Subcutaneous abdominal adipose tissue (tissue), 5 donors: ENCODE data around the gene SMC2.

Experiments used
- H3K27ac ChIP-seq: one replicate; pipeline ENCODE4 v1.7.0; 2013; ENCODE audit warnings: low read depth, mild to moderate bottlenecking, inconsistent platforms, low read length, moderate library complexity
- H3K27me3 ChIP-seq, 5 donors: one replicate each; pipeline ENCODE4 v1.7.0; 2013; ENCODE audit warnings: low read length in 5 of 5, inconsistent platforms in 1 of 5; ENCODE audit not compliant: control insufficient read depth in 5 of 5, insufficient read depth in 4 of 5
- H3K36me3 ChIP-seq, 5 donors: one replicate each; pipeline ENCODE4 v1.7.0; 2013; ENCODE audit warnings: low read length in 5 of 5; ENCODE audit not compliant: control insufficient read depth in 5 of 5, insufficient read depth in 5 of 5
- H3K4me1 ChIP-seq, 5 donors: one replicate each; pipeline ENCODE4 v1.7.0; 2013; ENCODE audit warnings: low read length in 5 of 5, mild to moderate bottlenecking in 3 of 5, moderate library complexity in 1 of 5; ENCODE audit not compliant: control insufficient read depth in 5 of 5, insufficient read depth in 5 of 5
- H3K4me3 ChIP-seq, 5 donors: one replicate each; pipeline ENCODE4 v1.7.0; 2013; ENCODE audit warnings: low read length in 5 of 5, low read depth in 1 of 5
- H3K9ac ChIP-seq, 5 donors: one replicate each; pipeline ENCODE4 v1.7.0; 2013; ENCODE audit warnings: low read length in 5 of 5, mild to moderate bottlenecking in 4 of 5, moderate library complexity in 3 of 5
- H3K9me3 ChIP-seq, 5 donors: one replicate each; pipeline ENCODE4 v1.7.0; 2013; ENCODE audit warnings: low read length in 5 of 5; ENCODE audit not compliant: control insufficient read depth in 5 of 5
- donor health status: healthy.
- donor health status: healthy.
- donor health status: healthy.
- donor health status: healthy.
- donor health status: healthy.

The SMC2 gene

DNA sequence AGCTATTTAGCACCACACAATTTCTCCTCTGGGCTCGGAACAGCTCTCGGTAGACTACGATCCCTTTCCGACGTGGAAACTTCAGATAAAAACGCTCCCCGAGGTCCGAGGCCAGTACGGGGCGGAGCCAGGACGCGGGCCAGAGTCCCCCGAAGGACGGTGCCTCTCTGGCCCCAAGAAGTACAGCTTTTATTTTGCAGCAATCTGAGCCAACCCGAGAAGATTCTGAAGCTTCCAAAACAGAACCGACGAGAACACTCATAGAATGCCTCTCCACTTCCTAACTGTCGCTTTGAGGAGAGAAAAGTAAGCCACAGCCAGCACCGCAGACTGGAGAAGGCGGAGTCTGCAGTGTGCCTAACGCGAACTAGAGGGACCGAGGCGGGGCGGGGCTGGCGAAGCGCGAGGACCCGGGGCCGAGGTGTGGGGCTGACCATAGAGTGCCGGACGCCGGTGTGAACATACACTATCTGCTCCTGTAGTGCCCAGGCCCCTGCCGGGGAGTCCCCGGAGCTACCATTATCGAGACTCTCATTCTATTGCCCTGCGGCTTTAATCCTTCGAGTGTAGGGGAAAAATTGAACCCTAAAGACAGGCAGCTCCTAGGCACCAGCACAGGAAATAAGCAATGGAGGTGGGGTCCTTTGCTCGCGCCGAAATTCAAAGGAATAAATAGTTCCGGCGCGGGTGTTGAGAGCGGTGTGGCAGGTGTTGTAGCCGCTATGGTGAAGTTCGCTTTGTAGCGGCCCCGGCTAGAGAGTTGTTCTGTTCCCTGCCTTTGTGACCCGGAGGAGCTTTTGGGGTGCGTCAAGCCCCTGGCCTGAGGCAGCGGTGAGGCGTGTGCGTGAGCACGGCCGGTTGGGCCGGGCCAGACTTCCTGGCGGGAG lies at the start of gene SMC2:
Gene SMC2 (plus strand): TSS at position 663 of the 887 bp plus-strand sequence. CDS start 1,076 bp downstream, outside the sequence.
- Histone ChIP-seq H3K9me3 (no peaks in the 10 kb centered on the region), H3K27me3 (no peaks in the 10 kb centered on the region), H3K4me3 (peak within 1 kb of the TSS; percentile 82 to 93 (median 91)), H3K36me3 (no peaks in the 10 kb centered on the region), H3K4me1 (peaks cover 3 to 40% (median 33%) of the 10 kb centered on the region in 5 donors), H3K27ac (peak within 1 kb of the TSS; percentile 99), H3K9ac (peak within 1 kb of the TSS; percentile 81 to 95 (median 94))

DNA sequence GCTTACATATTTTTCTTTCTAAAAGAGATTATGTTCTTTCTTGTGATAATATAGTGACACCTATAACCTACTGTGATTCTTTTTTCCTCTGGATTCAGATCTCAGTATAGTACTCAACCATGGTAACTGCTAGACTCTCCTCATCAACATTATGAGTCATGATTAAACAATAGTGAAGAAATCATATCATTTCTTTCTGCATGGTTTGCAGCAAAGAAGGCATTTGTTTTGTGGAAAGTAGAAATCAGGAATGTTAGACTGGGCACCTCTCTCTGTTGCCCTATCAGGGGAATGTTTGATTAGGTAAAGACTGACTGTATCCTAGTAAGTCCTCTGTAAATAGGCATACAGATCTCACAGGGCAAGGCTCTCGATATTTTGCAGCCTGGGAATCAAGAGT lies 25.6 kb upstream of the SMC2 start:
- no peak overlapping the region for H3K27ac ChIP-seq
- peaks cover 0 to 16% (median 3%) of the 10 kb centered on the region in 5 donors for H3K4me1 ChIP-seq
- H3K36me3 ChIP-seq, result no peaks in the 10 kb centered on the region
- H3K27me3 ChIP-seq, result no peaks in the 10 kb centered on the region
- H3K4me3 ChIP-seq, result no peak overlapping the region
- peaks cover 0 to 3% (median 0%) of the 10 kb centered on the region in 5 donors for H3K9me3 ChIP-seq
- H3K9ac ChIP-seq, result no peak overlapping the region

DNA sequence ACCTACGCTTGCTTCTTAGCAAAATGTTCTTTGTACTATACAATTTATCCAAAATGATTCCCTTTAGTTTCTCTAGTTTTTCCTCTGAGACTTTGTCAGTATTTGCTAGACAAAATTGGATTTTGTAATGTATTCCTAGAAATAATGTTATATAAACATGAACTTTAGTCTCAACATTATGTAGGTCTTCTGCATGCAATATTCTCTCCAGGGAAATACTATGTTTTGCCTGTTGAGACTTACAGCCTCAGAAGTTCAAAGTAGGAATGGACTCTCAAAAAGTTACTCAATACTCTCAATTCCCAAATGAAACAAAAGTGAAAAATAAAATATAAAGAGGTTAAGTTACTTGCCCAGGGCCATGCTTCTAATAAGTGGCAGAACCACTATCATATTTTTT lies 24.8 kb upstream of the SMC2 start:
- H3K9me3 ChIP-seq, result peaks cover 0 to 3% (median 0%) of the 10 kb centered on the region in 5 donors
- no peaks in the 10 kb centered on the region for H3K36me3 ChIP-seq
- peaks cover 0 to 23% (median 10%) of the 10 kb centered on the region in 5 donors for H3K4me1 ChIP-seq
- H3K9ac ChIP-seq, result no peak overlapping the region
- H3K27me3 ChIP-seq, result no peaks in the 10 kb centered on the region
- no peak overlapping the region for H3K4me3 ChIP-seq
- H3K27ac ChIP-seq, result no peak overlapping the region

DNA sequence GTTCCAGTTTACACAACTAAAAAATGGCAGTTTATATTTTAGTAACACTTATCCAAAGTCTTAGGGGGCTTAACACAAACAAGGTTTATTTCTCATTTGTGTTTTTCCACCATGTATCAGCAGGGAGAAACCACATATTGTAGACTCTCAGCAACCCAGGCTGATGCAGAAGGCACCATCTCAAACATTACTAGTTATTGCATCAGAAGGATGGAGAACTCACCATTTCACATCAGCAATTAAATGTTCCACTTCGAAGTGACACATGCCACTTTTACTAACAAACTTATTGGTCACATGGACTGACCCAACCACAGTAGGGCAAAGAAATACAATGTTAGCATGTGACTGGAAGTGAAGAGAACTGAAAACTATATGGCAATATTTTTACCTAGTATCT lies 22.5 kb upstream of the SMC2 start:
- Histone ChIP-seq H3K27ac (no peak overlapping the region), H3K9ac (no peak overlapping the region), H3K4me3 (no peak overlapping the region), H3K9me3 (no peaks in the 10 kb centered on the region), H3K27me3 (no peaks in the 10 kb centered on the region), H3K36me3 (no peaks in the 10 kb centered on the region), H3K4me1 (peaks cover 0 to 44% (median 29%) of the 10 kb centered on the region in 5 donors)

DNA sequence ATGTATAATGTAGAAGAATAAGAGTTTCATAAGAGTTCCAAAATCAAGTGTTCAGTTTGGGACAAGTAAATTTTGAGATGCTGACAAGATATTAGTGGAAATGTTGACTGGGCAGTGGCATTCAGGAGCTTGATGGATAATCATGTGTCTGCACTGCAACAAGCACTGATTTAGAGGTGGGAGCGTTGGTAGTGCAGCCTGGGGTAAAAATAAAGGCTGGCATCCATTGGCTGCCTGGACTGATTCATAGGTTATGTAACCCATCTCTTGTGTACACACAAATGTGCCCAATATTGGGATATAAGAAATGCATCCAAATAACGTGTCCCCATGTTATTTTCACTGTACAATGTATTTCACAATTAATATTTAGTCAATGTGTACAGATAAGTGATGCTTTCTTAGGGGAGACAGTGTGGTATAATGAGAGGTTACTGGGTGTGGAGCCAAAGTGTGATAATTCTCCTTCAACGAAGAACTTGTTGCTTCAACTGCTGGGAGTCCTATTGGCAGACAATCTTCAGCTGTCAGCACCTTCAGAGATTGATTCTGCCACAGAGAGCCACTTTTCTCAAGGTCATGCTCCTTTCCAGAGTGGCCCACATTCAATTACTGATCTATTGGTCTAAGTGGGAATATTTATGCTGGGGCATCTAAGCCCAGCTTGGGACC lies 20.9 kb upstream of the SMC2 start:
- Histone ChIP-seq H3K27ac (peak overlapping the region; percentile 27), H3K4me1 (peaks cover 0 to 44% (median 29%) of the 10 kb centered on the region in 5 donors)

DNA sequence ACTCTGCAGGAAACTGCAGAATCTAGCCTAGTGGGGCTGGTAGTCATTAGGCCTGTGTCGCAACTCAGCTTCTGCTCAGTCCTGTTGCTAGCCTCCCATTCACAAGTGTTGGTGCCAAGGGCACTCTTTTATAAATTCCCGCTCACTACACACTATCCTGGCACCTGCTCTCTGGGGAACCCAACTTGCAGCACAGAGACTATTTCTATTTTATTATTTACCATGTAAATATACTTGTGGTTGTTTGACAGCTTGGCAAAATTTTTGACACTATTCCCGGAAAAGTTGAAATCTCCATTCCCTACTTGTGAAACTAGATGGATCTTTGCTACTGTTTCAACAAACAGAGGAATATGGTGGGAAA lies 20.4 kb upstream of the SMC2 start:
- Histone ChIP-seq H3K9me3 (no peaks in the 10 kb centered on the region), H3K27me3 (no peaks in the 10 kb centered on the region), H3K4me3 (no peak overlapping the region), H3K27ac (peak overlapping the region; percentile 48), H3K9ac (no peak overlapping the region), H3K4me1 (peaks cover 0 to 42% (median 29%) of the 10 kb centered on the region in 5 donors), H3K36me3 (no peaks in the 10 kb centered on the region)

More for the DNA sequence above, 20.9 kb upstream of the SMC2 start:
- no peak overlapping the region for H3K9ac ChIP-seq
- H3K9me3 ChIP-seq, result no peaks in the 10 kb centered on the region
- no peaks in the 10 kb centered on the region for H3K36me3 ChIP-seq
- H3K4me3 ChIP-seq, result no peak overlapping the region
- H3K27me3 ChIP-seq, result no peaks in the 10 kb centered on the region

DNA sequence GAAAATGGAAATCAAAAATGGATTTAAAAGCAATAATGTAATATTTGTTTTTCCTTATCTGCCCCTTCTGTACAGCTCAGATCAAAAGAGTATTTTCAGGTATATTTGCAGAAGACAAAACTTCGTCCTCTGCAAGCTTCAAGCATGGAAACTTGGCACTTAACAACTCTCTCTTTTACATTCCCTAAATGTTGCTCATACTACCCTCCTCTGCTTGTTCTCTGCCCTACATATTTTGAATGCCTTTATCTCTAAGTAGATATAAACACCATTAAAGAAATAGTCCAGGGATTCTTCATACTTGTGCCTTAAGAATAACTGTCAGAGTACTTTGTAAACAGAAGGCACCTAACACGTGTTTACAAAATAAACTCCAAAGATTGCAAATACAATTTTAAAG lies 19.2 kb upstream of the SMC2 start:
- Histone ChIP-seq H3K27ac (no peak overlapping the region), H3K9ac (no peak overlapping the region), H3K36me3 (no peaks in the 10 kb centered on the region), H3K27me3 (no peaks in the 10 kb centered on the region), H3K4me1 (peaks cover 0 to 34% (median 29%) of the 10 kb centered on the region in 5 donors), H3K4me3 (no peak overlapping the region), H3K9me3 (no peaks in the 10 kb centered on the region)

DNA sequence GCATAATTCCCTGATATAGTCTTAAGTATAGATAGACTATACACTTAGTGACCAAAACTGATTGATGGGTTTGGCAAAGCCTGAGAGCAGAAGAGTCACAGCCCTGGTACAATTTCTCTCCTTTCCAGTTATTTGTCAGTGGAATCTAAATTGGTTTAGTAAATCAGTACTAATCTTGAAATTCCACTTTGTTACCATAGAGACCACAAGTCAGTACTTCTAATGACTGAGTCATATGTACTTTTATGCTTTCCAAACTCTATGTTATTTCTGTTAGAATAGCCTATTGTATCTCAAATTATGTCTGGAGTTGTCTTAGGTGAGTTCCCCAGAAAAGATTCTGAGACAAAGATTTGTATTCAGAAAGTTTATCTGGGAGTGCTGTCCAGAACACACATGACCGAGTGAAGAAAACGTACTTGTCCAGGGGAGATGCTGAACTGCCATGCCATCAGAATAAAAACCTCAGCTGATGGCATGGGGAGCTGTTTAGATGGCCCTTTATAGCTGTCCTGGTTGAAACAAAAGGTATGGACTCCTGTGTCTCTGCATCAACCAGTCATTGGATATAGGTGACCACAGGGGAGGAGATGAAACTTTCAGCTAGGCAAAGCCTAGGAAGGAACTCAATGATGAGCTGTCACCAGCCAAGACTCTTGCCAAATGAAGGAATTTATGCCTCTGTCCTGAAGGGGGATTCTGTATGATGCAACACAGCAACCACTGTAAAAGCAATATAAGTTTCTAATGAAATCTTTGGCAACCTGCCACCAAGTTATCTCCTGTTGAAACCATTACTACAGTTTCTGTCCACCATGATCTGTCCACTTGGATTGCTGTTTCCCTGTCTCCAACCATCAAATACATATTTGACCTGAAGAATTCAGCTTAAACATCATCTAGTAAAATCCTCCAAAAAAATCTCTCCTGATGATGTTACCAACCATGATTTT lies 18.0 kb upstream of the SMC2 start:
- Histone ChIP-seq H3K36me3 (no peaks in the 10 kb centered on the region), H3K4me3 (no peak overlapping the region), H3K9me3 (peaks cover 0 to 6% (median 0%) of the 10 kb centered on the region in 5 donors), H3K27ac (no peak overlapping the region), H3K27me3 (no peaks in the 10 kb centered on the region), H3K4me1 (peaks cover 0 to 34% (median 29%) of the 10 kb centered on the region in 5 donors), H3K9ac (peak overlapping the region in 1 of 5 donors; percentile 6)

DNA sequence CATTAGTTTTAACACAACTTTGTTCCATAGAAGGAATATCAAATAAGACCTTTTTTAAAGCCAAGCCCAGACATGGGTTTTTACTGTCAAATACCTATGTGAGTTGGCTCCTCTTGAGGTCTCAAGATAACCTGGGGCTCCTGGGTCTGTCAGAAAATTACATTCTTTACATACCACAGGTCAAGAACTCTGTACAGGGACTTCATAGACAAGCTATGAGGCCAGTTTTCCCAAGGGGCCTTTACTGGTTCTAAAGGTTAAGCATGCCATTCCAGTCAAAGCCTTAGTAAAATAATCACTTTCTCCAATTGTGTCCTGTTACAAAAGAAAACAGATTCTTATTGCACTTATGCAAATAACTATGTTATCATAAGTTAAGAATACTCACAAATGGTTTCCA lies 15.5 kb upstream of the SMC2 start:
- Histone ChIP-seq H3K36me3 (no peaks in the 10 kb centered on the region), H3K4me3 (no peak overlapping the region), H3K4me1 (peaks cover 0 to 28% (median 23%) of the 10 kb centered on the region in 5 donors), H3K27me3 (no peaks in the 10 kb centered on the region), H3K27ac (no peak overlapping the region), H3K9ac (no peak overlapping the region), H3K9me3 (peaks cover 0 to 8% (median 0%) of the 10 kb centered on the region in 5 donors)
